Coronary artery (tissue), 2 donors: ENCODE measurements around the gene STX18.
"Not testable (repeated sequence)": the region's sequence is repeated elsewhere in the genome, so short reads cannot be mapped to it uniquely, and the experiment has no call there.

Experiments
- DNase-seq: peaks from one replicate; pipeline ENCODE4 v3.0.0-alpha.2; 2017; ENCODE audit warnings: low spot score
- H3K27ac ChIP-seq, 2 donors: fragments of 200-600 bp; sonication (generic); one replicate each; pipeline ENCODE4 v1.5.1; 2016 to 2019
- H3K4me3 ChIP-seq: fragments of 200-600 bp; sonication (generic); 2 replicates; pipeline ENCODE4 v1.5.1; 2016; ENCODE audit warnings: mild to moderate bottlenecking, moderate library complexity
- TF ChIP-seq, protein P1 (sequence below): fragments of 200-600 bp; sonication (generic); IDR thresholded peaks from one replicate; pipeline ENCODE4 v1.5.1; 2019; ENCODE audit warnings: antibody characterized with exemption

STX18 gene

DNA sequence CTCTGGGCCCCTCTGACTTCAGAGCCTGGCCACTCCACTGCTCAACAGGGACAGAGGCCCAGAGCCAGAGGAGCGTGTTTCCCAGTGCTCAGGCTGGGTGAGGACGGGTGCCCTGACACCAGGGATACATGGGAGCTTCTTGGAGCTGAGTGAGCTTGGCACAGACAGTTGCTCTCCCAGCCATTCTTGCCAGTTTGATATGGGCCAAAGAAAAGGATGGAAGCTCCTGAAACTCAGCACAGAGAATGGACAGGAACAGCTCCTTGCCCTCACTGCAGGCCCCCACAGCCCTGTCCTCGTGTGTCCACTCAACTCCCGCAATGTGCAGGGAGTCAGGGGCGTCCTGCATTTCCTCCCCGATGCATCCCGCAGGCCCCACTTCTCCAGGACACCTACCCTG is 116.2 kb downstream of the STX18 start:
- DNase-seq = no peak
- Histone ChIP-seq H3K27ac (no peak overlapping the region), H3K4me3 (no peak overlapping the region)
- TF ChIP-seq, protein P1, sequence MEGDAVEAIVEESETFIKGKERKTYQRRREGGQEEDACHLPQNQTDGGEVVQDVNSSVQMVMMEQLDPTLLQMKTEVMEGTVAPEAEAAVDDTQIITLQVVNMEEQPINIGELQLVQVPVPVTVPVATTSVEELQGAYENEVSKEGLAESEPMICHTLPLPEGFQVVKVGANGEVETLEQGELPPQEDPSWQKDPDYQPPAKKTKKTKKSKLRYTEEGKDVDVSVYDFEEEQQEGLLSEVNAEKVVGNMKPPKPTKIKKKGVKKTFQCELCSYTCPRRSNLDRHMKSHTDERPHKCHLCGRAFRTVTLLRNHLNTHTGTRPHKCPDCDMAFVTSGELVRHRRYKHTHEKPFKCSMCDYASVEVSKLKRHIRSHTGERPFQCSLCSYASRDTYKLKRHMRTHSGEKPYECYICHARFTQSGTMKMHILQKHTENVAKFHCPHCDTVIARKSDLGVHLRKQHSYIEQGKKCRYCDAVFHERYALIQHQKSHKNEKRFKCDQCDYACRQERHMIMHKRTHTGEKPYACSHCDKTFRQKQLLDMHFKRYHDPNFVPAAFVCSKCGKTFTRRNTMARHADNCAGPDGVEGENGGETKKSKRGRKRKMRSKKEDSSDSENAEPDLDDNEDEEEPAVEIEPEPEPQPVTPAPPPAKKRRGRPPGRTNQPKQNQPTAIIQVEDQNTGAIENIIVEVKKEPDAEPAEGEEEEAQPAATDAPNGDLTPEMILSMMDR = no peak

GRCh38 chr4:4425119-4425690 is 116.6 kb downstream of the STX18 start:
- no peak for DNase-seq
- TF ChIP-seq, protein P1 = no peak
- no peak overlapping the region for H3K27ac ChIP-seq
- H3K4me3 ChIP-seq = no peak overlapping the region

GRCh38 chr4:4424499-4425115 is 117.2 kb downstream of the STX18 start:
- H3K27ac ChIP-seq = no peak overlapping the region
- DNase-seq = no peak
- TF ChIP-seq, protein P1 = no peak
- H3K4me3 ChIP-seq = no peak overlapping the region

GRCh38 chr4:4423706-4424498 is 117.9 kb downstream of the STX18 start:
- DNase-seq = no peak

DNA sequence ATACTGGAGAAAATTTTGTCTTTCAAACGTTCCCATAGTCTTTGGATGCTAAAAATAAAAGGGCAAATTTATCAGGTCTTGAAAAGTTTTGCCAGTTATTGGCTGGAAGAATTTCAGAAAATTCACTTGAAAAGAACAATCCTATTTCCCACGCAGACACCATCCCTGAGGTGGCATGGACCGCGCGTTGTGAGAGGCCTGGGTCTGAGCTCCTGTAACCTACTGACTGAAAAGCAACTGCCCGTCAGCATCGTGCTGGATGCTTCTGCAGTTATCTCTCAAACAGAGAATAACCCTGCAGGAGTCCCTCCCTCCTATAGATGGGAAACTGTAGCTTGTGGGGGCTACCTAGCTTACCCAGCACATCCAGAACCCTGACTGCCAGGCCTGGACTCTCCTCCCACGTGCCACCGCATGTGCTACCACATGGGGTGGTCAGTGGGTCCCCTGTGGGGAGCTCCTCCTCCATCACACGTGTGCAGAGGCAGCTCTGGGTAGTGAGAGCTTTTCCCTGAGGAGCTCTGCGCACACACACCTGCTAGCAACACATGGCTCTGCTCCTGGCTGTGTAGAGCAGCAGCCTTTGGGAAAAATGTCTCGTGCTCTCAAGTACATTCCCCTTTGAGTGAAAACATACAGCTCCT is 118.9 kb downstream of the STX18 start:
- DNase-seq = no peak

More at GRCh38 chr4:4423706-4424498, 117.9 kb downstream of the STX18 start:
- TF ChIP-seq, protein P1 = no peak
- Histone ChIP-seq H3K4me3 (no peak overlapping the region), H3K27ac (no peak overlapping the region)

GRCh38 chr4:4422117-4422516 is 119.7 kb downstream of the STX18 start:
- not testable (repeated sequence) for H3K4me3 ChIP-seq, DNase-seq, H3K27ac ChIP-seq

More for the DNA sequence above, 118.9 kb downstream of the STX18 start:
- Histone ChIP-seq H3K4me3 (no peak overlapping the region), H3K27ac (no peak overlapping the region)
- TF ChIP-seq, protein P1 = no peak

GRCh38 chr4:4421356-4421755 is 120.5 kb downstream of the STX18 start:
- no peak overlapping the region for H3K27ac ChIP-seq
- H3K4me3 ChIP-seq = no peak overlapping the region
- TF ChIP-seq, protein P1 = no peak
- no peak for DNase-seq
